HepG2 (cell line): Measurements from ENCODE around the gene KLHL36. TPM values are rescaled to one million over a fixed set of nuclear protein-coding genes. Genes with fewer than 3 reads are reported as not detected.
A peak's percentile ranks its signal among the peaks of the same experiment; 100 is the strongest.

Source experiments
- AKAP8 ChIP-seq: sonication (generic); formaldehyde crosslinking; IDR thresholded peaks from 2 replicates; pipeline ENCODE4 v1.5.1; 2020; ENCODE audit warnings: mild to moderate bottlenecking, missing genetic modification reagents
- ATF1 ChIP-seq: IDR thresholded peaks from 2 replicates; pipeline ENCODE4 v1.6.1; 2016; ENCODE audit warnings: mild to moderate bottlenecking, control low read depth
- ATF7-NPFF ChIP-seq: sonication (generic); formaldehyde crosslinking; IDR thresholded peaks from 2 replicates; pipeline ENCODE4 v1.8.1; 2023; ENCODE audit warnings: mild to moderate bottlenecking, low read depth, missing genetic modification reagents, moderate library complexity
- CREBL2 ChIP-seq: sonication (generic); formaldehyde crosslinking; IDR thresholded peaks from 2 replicates; pipeline ENCODE4 v1.8.1; 2023; ENCODE audit warnings: missing genetic modification reagents, mild to moderate bottlenecking, borderline replicate concordance
- HOXA3 ChIP-seq: sonication (generic); formaldehyde crosslinking; IDR thresholded peaks from 2 replicates; pipeline ENCODE4 v1.5.0; 2020; ENCODE audit warnings: missing genetic modification reagents
- KAT2B ChIP-seq: fragments of 150-350 bp; IDR thresholded peaks from 2 replicates; pipeline ENCODE4 v1.6.1; 2014; ENCODE audit warnings: low read depth, low read length, borderline replicate concordance
- NCOA5 ChIP-seq: sonication (generic); formaldehyde crosslinking; IDR thresholded peaks from 2 replicates; pipeline ENCODE4 v1.4.0; 2020; ENCODE audit warnings: missing genetic modification reagents
- NFAT5 ChIP-seq: sonication (generic); formaldehyde crosslinking; IDR thresholded peaks from 2 replicates; pipeline ENCODE4 v1.4.0; 2020; ENCODE audit warnings: missing genetic modification reagents
- POLR2AphosphoS2 ChIP-seq: IDR thresholded peaks from 2 replicates; pipeline ENCODE4 v1.6.1; 2011; ENCODE audit warnings: low read depth, low read length, improper control_type of control experiment
- SKI ChIP-seq: fragments of 450-650 bp; IDR thresholded peaks from one replicate; pipeline ENCODE4 v1.6.1; 2018; ENCODE audit warnings: mild to moderate bottlenecking; ENCODE audit not compliant: partially characterized antibody
- STAT5B ChIP-seq: sonication (generic); formaldehyde crosslinking; IDR thresholded peaks from 2 replicates; pipeline ENCODE4 v1.4.0; 2020; ENCODE audit warnings: missing genetic modification reagents
- SYNCRIP ChIP-seq: fragments of 200-400 bp; formaldehyde crosslinking; IDR thresholded peaks from 2 replicates; pipeline ENCODE4 v1.6.1; 2018; ENCODE audit warnings: mild to moderate bottlenecking, low read depth, low read length; ENCODE audit not compliant: insufficient read depth
- THAP9 ChIP-seq: sonication (generic); formaldehyde crosslinking; IDR thresholded peaks from 2 replicates; pipeline ENCODE4; 2020; ENCODE audit warnings: missing genetic modification reagents, mild to moderate bottlenecking, borderline replicate concordance
- ZNF44 ChIP-seq: sonication (generic); formaldehyde crosslinking; IDR thresholded peaks from 2 replicates; pipeline ENCODE4 v1.5.1; 2020; ENCODE audit warnings: mild to moderate bottlenecking, missing genetic modification reagents
- ZNF746 ChIP-seq: sonication (generic); formaldehyde crosslinking; IDR thresholded peaks from 2 replicates; pipeline ENCODE4 v1.8.0; 2022; ENCODE audit warnings: mild to moderate bottlenecking, missing genetic modification reagents
- ZNF776 ChIP-seq: sonication (generic); formaldehyde crosslinking; IDR thresholded peaks from 2 replicates; pipeline ENCODE4 v1.4.0; 2020; ENCODE audit warnings: mild to moderate bottlenecking, missing genetic modification reagents
- polyA plus RNA-seq, 8 experiments: library from polyadenylated mRNA; depleted of rRNA in 3 of 8; stranded (reverse) in 7 of 8; unstranded in 1 of 8; fragments of >200 nt; fragmentation: Illumina TruSeq in 4 of 8; extraction: Trizol in 4 of 8; gene quantifications; 2 replicates each; pipeline versions ENCODE4 v1.2.1 to v1.2.3, GENCODE V29; 2011 to 2016; ENCODE audit warnings: low read depth in 4 of 8, missing spikeins in 1 of 8, mixed read lengths in 1 of 8; ENCODE audit not compliant: insufficient read depth in 1 of 8
- total RNA-seq, 5 experiments: library from RNA; depleted of rRNA; stranded (reverse); fragments of >200 nt; fragmentation: Illumina TruSeq; extraction: Trizol; gene quantifications; 2 replicates each; pipeline ENCODE4 v1.2.3, GENCODE V29; 2016; ENCODE audit warnings: low read depth in 1 of 5
- TF ChIP-seq, protein P1 (sequence below), 2 experiments: IDR thresholded peaks; 2 replicates each; pipeline ENCODE4 v1.6.1; 2011 to 2012; ENCODE audit warnings: low read length in 2 of 2, borderline replicate concordance in 1 of 2, low read depth in 1 of 2, mild to moderate bottlenecking in 1 of 2, moderate library complexity in 1 of 2

KLHL36 gene
- total and polyA plus RNA-seq, 2 of the 13 experiments (the other 11 are each of a cell fraction or from before 2014, with no cell fraction given), result 24.3 to 26.0 TPM

- no peak; the same call in 1 of the 2 replicates for TF ChIP-seq THAP9 (CRISPR knock-in tag)
- no peak for TF ChIP-seq KAT2B
- no peak for TF ChIP-seq SKI
- TF ChIP-seq NFAT5 (CRISPR knock-in tag), result no peak
- TF ChIP-seq CREBL2 (CRISPR knock-in tag), result no peak
- no peak for TF ChIP-seq ZNF776 (CRISPR knock-in tag)
- no peak for TF ChIP-seq ATF1 (CRISPR knock-in tag)
- TF ChIP-seq, protein P1, sequence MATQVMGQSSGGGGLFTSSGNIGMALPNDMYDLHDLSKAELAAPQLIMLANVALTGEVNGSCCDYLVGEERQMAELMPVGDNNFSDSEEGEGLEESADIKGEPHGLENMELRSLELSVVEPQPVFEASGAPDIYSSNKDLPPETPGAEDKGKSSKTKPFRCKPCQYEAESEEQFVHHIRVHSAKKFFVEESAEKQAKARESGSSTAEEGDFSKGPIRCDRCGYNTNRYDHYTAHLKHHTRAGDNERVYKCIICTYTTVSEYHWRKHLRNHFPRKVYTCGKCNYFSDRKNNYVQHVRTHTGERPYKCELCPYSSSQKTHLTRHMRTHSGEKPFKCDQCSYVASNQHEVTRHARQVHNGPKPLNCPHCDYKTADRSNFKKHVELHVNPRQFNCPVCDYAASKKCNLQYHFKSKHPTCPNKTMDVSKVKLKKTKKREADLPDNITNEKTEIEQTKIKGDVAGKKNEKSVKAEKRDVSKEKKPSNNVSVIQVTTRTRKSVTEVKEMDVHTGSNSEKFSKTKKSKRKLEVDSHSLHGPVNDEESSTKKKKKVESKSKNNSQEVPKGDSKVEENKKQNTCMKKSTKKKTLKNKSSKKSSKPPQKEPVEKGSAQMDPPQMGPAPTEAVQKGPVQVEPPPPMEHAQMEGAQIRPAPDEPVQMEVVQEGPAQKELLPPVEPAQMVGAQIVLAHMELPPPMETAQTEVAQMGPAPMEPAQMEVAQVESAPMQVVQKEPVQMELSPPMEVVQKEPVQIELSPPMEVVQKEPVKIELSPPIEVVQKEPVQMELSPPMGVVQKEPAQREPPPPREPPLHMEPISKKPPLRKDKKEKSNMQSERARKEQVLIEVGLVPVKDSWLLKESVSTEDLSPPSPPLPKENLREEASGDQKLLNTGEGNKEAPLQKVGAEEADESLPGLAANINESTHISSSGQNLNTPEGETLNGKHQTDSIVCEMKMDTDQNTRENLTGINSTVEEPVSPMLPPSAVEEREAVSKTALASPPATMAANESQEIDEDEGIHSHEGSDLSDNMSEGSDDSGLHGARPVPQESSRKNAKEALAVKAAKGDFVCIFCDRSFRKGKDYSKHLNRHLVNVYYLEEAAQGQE (IDR thresholded peaks at IDR 0.05; ENCODE audit: borderline replicate concordance in 1 of 2, low read depth in 1 of 2, low read length in 2 of 2), result peak in 1 of 2 experiments; percentile 23; a peak in 1 of 4 replicates
- TF ChIP-seq STAT5B (CRISPR knock-in tag), result no peak
- no peak for TF ChIP-seq POLR2AphosphoS2
- no peak for TF ChIP-seq ZNF44 (CRISPR knock-in tag)
- TF ChIP-seq AKAP8 (CRISPR knock-in tag), result no peak
- TF ChIP-seq HOXA3 (CRISPR knock-in tag), result no peak; the same call in 1 of the 2 replicates
- TF ChIP-seq ZNF746 (CRISPR knock-in tag), result no peak; the same call in 1 of the 2 replicates
- TF ChIP-seq ATF7-NPFF (CRISPR knock-in tag), result no peak
- no peak for TF ChIP-seq NCOA5
- no peak for TF ChIP-seq SYNCRIP
These were observed 48.6 kb upstream of the KLHL36 start (continued) for GRCh38 chr16:84599521-84600202.
